ENCODE results near the gene TBC1D4. TPM values are rescaled to one million over a fixed set of nuclear protein-coding genes. Genes with fewer than 3 reads are reported as not detected.

The TBC1D4 gene
- polyA plus RNA-seq, 1 donor from 2014 or later: 3.9 TPM

- Histone ChIP-seq H3K9me2 (ENCODE audit: insufficient read depth, low read length) (no peaks in the 10 kb centered on the region), H3K27me3 (ENCODE audit: insufficient read depth, low read depth, low read length) (no peaks in the 10 kb centered on the region), H3K79me2 (replicated peaks; ENCODE audit: insufficient read depth, low read length) (no peaks in the 10 kb centered on the region), H3K4me3 (ENCODE audit: low read length) (no peak overlapping the region), H3K27ac (ENCODE audit: low read length) (no peak overlapping the region), H3F3A (ENCODE audit: insufficient read depth, low read length, poor library complexity, severe bottlenecking) (no peaks in the 10 kb centered on the region), H3K9ac (ENCODE audit: low read length) (no peak overlapping the region), H3K36me3 (ENCODE audit: insufficient read depth, low read length) (no peaks in the 10 kb centered on the region), H3K4me2 (ENCODE audit: low read length) (no peak overlapping the region), H3K9me3 (ENCODE audit: low read length) (no peaks in the 10 kb centered on the region), H4K20me1 (ENCODE audit: insufficient read depth) (no peaks in the 10 kb centered on the region), H2AFZ (ENCODE audit: low read depth, low read length) (no peak overlapping the region)
- no peak for TF ChIP-seq EP300 (conservative IDR thresholded peaks at IDR 0.05; ENCODE audit: poor library complexity, severe bottlenecking)
- no peak for TF ChIP-seq EZH2 (IDR thresholded peaks at IDR 0.05; ENCODE audit: borderline replicate concordance, insufficient read depth, low read length, poor library complexity, severe bottlenecking)
- TF ChIP-seq REST (IDR thresholded peaks at IDR 0.05; ENCODE audit: borderline replicate concordance): no peak
- no peak for TF ChIP-seq POLR2AphosphoS5 (IDR thresholded peaks at IDR 0.05)
These were observed 39.2 kb downstream of the TBC1D4 start for GRCh38 chr13:75442736-75443234.

- TF ChIP-seq SMC3 (conservative IDR thresholded peaks at IDR 0.05; ENCODE audit: poor library complexity) (no peak), CTCF (IDR thresholded peaks at IDR 0.05; ENCODE audit: poor library complexity, severe bottlenecking) (no peak), MXI1 (conservative IDR thresholded peaks at IDR 0.05; ENCODE audit: poor library complexity, severe bottlenecking) (no peak), REST (IDR thresholded peaks at IDR 0.05; ENCODE audit: borderline replicate concordance) (no peak), POLR2AphosphoS5 (IDR thresholded peaks at IDR 0.05) (no peak), EP300 (conservative IDR thresholded peaks at IDR 0.05; ENCODE audit: poor library complexity, severe bottlenecking) (no peak), TAF1 (IDR thresholded peaks at IDR 0.05; ENCODE audit: low read depth) (no peak)
- no peak overlapping the region for H3K4me3 ChIP-seq (ENCODE audit: low read length)
These were observed 41.9 kb downstream of the TBC1D4 start for GRCh38 chr13:75440100-75440499.

More at GRCh38 chr13:75440100-75440499, 41.9 kb downstream of the TBC1D4 start:
- H3K79me2 ChIP-seq (replicated peaks; ENCODE audit: insufficient read depth, low read length): no peaks in the 10 kb centered on the region
- H3F3A ChIP-seq (ENCODE audit: insufficient read depth, low read length, poor library complexity, severe bottlenecking): no peaks in the 10 kb centered on the region
- H3K4me2 ChIP-seq (ENCODE audit: low read length): no peak overlapping the region
- no peaks in the 10 kb centered on the region for H3K36me3 ChIP-seq (ENCODE audit: insufficient read depth, low read length)
- no peak overlapping the region for H3K27ac ChIP-seq (ENCODE audit: low read length)
- H2AFZ ChIP-seq (ENCODE audit: low read depth, low read length): no peak overlapping the region
- H3K9me3 ChIP-seq (ENCODE audit: low read length): no peaks in the 10 kb centered on the region
- H3K27me3 ChIP-seq (ENCODE audit: insufficient read depth, low read depth, low read length): no peaks in the 10 kb centered on the region
- H4K20me1 ChIP-seq (ENCODE audit: insufficient read depth): no peaks in the 10 kb centered on the region
- no peak overlapping the region for H3K9ac ChIP-seq (ENCODE audit: low read length)
- no peaks in the 10 kb centered on the region for H3K9me2 ChIP-seq (ENCODE audit: insufficient read depth, low read length)
